CD4-positive, alpha-beta T cell treated with Interleukin-4 for 1 hour (primary cell): Measurements from ENCODE around the gene NKIRAS1.
"Not testable (repeated sequence)": the region's sequence is repeated elsewhere in the genome, so short reads cannot be mapped to it uniquely, and the experiment has no call there.

Source experiments
- DNase-seq, 2 donors: peaks; one replicate each; pipeline ENCODE4 v3.0.0-alpha.2; 2020 to 2022

Gene NKIRAS1

GRCh38 chr3:23895181-23895580 lies 21.6 kb downstream of the NKIRAS1 start:
- no peak for DNase-seq

GRCh38 chr3:23894254-23895061 lies 22.3 kb downstream of the NKIRAS1 start:
- DNase-seq: no peak

GRCh38 chr3:23889950-23890349 lies 26.8 kb downstream of the NKIRAS1 start:
- DNase-seq: no peak

GRCh38 chr3:23889386-23889785 lies 27.4 kb downstream of the NKIRAS1 start:
- no peak for DNase-seq

GRCh38 chr3:23888617-23889228 lies 28.1 kb downstream of the NKIRAS1 start:
- DNase-seq: peak in 1 of 2 donors; percentile 56

GRCh38 chr3:23886311-23886710 lies 30.5 kb downstream of the NKIRAS1 start:
- DNase-seq: no peak

GRCh38 chr3:23885210-23885609 lies 31.6 kb downstream of the NKIRAS1 start:
- DNase-seq: no peak

GRCh38 chr3:23884481-23884880 lies 32.3 kb downstream of the NKIRAS1 start:
- DNase-seq: no peak

- DNase-seq: no peak
Measured at GRCh38 chr3:23882487-23882918, 34.3 kb downstream of the NKIRAS1 start.

GRCh38 chr3:23881993-23882392 lies 34.8 kb downstream of the NKIRAS1 start:
- not testable (repeated sequence) for DNase-seq

GRCh38 chr3:23880703-23881339 lies 36.0 kb downstream of the NKIRAS1 start:
- no peak for DNase-seq

GRCh38 chr3:23879485-23879884 lies 37.3 kb downstream of the NKIRAS1 start:
- DNase-seq: no peak

GRCh38 chr3:23877329-23877980 lies 39.3 kb downstream of the NKIRAS1 start:
- no peak for DNase-seq

GRCh38 chr3:23876923-23877322 lies 39.9 kb downstream of the NKIRAS1 start:
- no peak for DNase-seq

GRCh38 chr3:23875113-23875725 lies 41.6 kb downstream of the NKIRAS1 start:
- DNase-seq: no peak

GRCh38 chr3:23874359-23875112 lies 42.3 kb downstream of the NKIRAS1 start:
- no peak for DNase-seq

- no peak for DNase-seq
Measured at GRCh38 chr3:23873941-23874340, 42.8 kb downstream of the NKIRAS1 start.

- no peak for DNase-seq
Measured at GRCh38 chr3:23872330-23872729, 44.5 kb downstream of the NKIRAS1 start.

GRCh38 chr3:23871361-23871760 lies 45.4 kb downstream of the NKIRAS1 start:
- DNase-seq: not testable (repeated sequence)

- not testable (repeated sequence) for DNase-seq
Measured at GRCh38 chr3:23870663-23871043, 46.1 kb downstream of the NKIRAS1 start.

- no peak for DNase-seq
Measured at GRCh38 chr3:23869977-23870662, 46.7 kb downstream of the NKIRAS1 start.

- no peak for DNase-seq
Measured at GRCh38 chr3:23867838-23868237, 49.0 kb downstream of the NKIRAS1 start.
